ENCODE results near the gene GUCY1A1.

GUCY1A1 gene

GRCh38 chr4:155687380-155687982, 20.8 kb downstream of the GUCY1A1 start:
- TF ChIP-seq CTCF (IDR thresholded peaks at IDR 0.05; ENCODE audit: insufficient read depth, low read length, poor library complexity, severe bottlenecking), result no peak
- no peak for DNase-seq (ENCODE audit: extremely low read depth, insufficient read length)
- no peak overlapping the region for H3K4me3 ChIP-seq (replicated peaks; ENCODE audit: low read depth, low read length)
- no peaks in the 10 kb centered on the region for H3K36me3 ChIP-seq (ENCODE audit: control insufficient read depth, insufficient read depth, low read length)
- H3K27me3 ChIP-seq (replicated peaks; ENCODE audit: control insufficient read depth, insufficient read depth, low read length), result no peaks in the 10 kb centered on the region; the same call in 1 of the 2 replicates

GRCh38 chr4:155688211-155688610, 21.6 kb downstream of the GUCY1A1 start:
- Histone ChIP-seq H3K27me3 (replicated peaks; ENCODE audit: control insufficient read depth, insufficient read depth, low read length) (no peaks in the 10 kb centered on the region; the same call in 1 of the 2 replicates), H3K4me3 (replicated peaks; ENCODE audit: low read depth, low read length) (no peak overlapping the region), H3K36me3 (ENCODE audit: control insufficient read depth, insufficient read depth, low read length) (no peaks in the 10 kb centered on the region)
- no peak for DNase-seq (ENCODE audit: extremely low read depth, insufficient read length)
- no peak for TF ChIP-seq CTCF (IDR thresholded peaks at IDR 0.05; ENCODE audit: insufficient read depth, low read length, poor library complexity, severe bottlenecking)

- H3K4me3 ChIP-seq (replicated peaks; ENCODE audit: low read depth, low read length), result no peak overlapping the region
- no peak for TF ChIP-seq CTCF (IDR thresholded peaks at IDR 0.05; ENCODE audit: insufficient read depth, low read length, poor library complexity, severe bottlenecking)
- H3K27me3 ChIP-seq (replicated peaks; ENCODE audit: control insufficient read depth, insufficient read depth, low read length), result no peaks in the 10 kb centered on the region; the same call in 1 of the 2 replicates
- H3K36me3 ChIP-seq (ENCODE audit: control insufficient read depth, insufficient read depth, low read length), result no peaks in the 10 kb centered on the region
- no peak for DNase-seq (ENCODE audit: extremely low read depth, insufficient read length)
Observed at GRCh38 chr4:155688860-155689259, 22.2 kb downstream of the GUCY1A1 start.

- no peak for TF ChIP-seq CTCF (IDR thresholded peaks at IDR 0.05; ENCODE audit: insufficient read depth, low read length, poor library complexity, severe bottlenecking)
Observed at GRCh38 chr4:155690044-155690837, 23.6 kb downstream of the GUCY1A1 start.

GRCh38 chr4:155692361-155692760, 25.7 kb downstream of the GUCY1A1 start:
- no peaks in the 10 kb centered on the region for H3K36me3 ChIP-seq (ENCODE audit: control insufficient read depth, insufficient read depth, low read length)
- TF ChIP-seq CTCF (IDR thresholded peaks at IDR 0.05; ENCODE audit: insufficient read depth, low read length, poor library complexity, severe bottlenecking), result no peak
- no peak for DNase-seq (ENCODE audit: extremely low read depth, insufficient read length)
- H3K27me3 ChIP-seq (replicated peaks; ENCODE audit: control insufficient read depth, insufficient read depth, low read length), result no peaks in the 10 kb centered on the region; the same call in 1 of the 2 replicates
- H3K4me3 ChIP-seq (replicated peaks; ENCODE audit: low read depth, low read length), result no peak overlapping the region

More at GRCh38 chr4:155690044-155690837, 23.6 kb downstream of the GUCY1A1 start:
- Histone ChIP-seq H3K27me3 (replicated peaks; ENCODE audit: control insufficient read depth, insufficient read depth, low read length) (no peaks in the 10 kb centered on the region; the same call in 1 of the 2 replicates), H3K4me3 (replicated peaks; ENCODE audit: low read depth, low read length) (no peak overlapping the region), H3K36me3 (ENCODE audit: control insufficient read depth, insufficient read depth, low read length) (no peaks in the 10 kb centered on the region)
- no peak for DNase-seq (ENCODE audit: extremely low read depth, insufficient read length)

Measured in GM06990 (cell line).